ENCODE measurements around the gene LGI1.

The LGI1 gene

DNA sequence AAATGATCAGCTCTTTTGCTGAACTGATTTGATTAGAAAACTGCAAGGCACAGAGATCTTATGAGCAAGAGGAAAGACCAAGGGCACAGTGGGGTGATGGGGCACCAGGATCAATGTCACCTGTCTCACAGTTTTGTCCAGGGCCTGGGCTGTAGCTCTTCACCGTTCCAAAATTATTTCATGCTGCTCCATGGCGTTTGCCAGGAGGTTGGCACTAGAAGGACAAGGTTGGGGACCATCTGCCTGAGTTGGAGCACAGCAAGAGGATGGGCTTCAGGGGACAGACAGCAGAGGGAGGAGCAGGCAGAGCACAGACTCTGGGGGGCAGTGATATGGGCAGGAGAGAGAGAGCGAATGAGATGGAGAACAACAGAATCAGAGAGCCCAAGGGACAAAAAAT lies 37.8 kb upstream of the LGI1 start:
- H3K27ac ChIP-seq, result no peak overlapping the region
- no peak for TF ChIP-seq ZFX (IDR thresholded peaks at IDR 0.05)
- TF ChIP-seq CTCF (conservative IDR thresholded peaks at IDR 0.05), result no peak

- no peak for TF ChIP-seq CTCF (conservative IDR thresholded peaks at IDR 0.05)
- TF ChIP-seq ZFX (IDR thresholded peaks at IDR 0.05), result no peak
- H3K27ac ChIP-seq, result no peak overlapping the region
Measured at GRCh38 chr10:93722550-93722949, 35.2 kb upstream of the LGI1 start.

GRCh38 chr10:93723153-93723552 lies 34.6 kb upstream of the LGI1 start:
- TF ChIP-seq CTCF (conservative IDR thresholded peaks at IDR 0.05) (no peak), ZFX (IDR thresholded peaks at IDR 0.05) (no peak)
- H3K27ac ChIP-seq, result no peak overlapping the region

- H3K27ac ChIP-seq, result no peak overlapping the region
- TF ChIP-seq CTCF (conservative IDR thresholded peaks at IDR 0.05) (no peak), ZFX (IDR thresholded peaks at IDR 0.05) (no peak)
Measured at GRCh38 chr10:93726024-93726423, 31.7 kb upstream of the LGI1 start.

GRCh38 chr10:93741367-93741766 lies 16.4 kb upstream of the LGI1 start:
- H3K27ac ChIP-seq, result no peak overlapping the region
- no peak for TF ChIP-seq CTCF (conservative IDR thresholded peaks at IDR 0.05)
- TF ChIP-seq ZFX (IDR thresholded peaks at IDR 0.05), result no peak

- TF ChIP-seq ZFX (IDR thresholded peaks at IDR 0.05) (no peak), CTCF (conservative IDR thresholded peaks at IDR 0.05) (no peak)
- no peak overlapping the region for H3K27ac ChIP-seq
Measured at GRCh38 chr10:93742633-93743349, 14.9 kb upstream of the LGI1 start.

GRCh38 chr10:93745408-93746065 lies 12.2 kb upstream of the LGI1 start:
- peak overlapping the region; percentile 67 for H3K27ac ChIP-seq
- TF ChIP-seq ZFX (IDR thresholded peaks at IDR 0.05) (no peak), CTCF (conservative IDR thresholded peaks at IDR 0.05) (peak; percentile 40)

Data from C4-2B (cell line).